Muscle layer of duodenum (tissue), 2 donors: ENCODE measurements around the gene ITFG1.

ENCODE experiments used
- H3K27ac ChIP-seq: one replicate; pipeline ENCODE4 v1.7.0; 2013; ENCODE audit warnings: mild to moderate bottlenecking, low read length
- H3K27me3 ChIP-seq: one replicate; pipeline ENCODE4 v1.7.0; 2013; ENCODE audit warnings: low read depth, mild to moderate bottlenecking, control low read depth, low read length
- H3K36me3 ChIP-seq, 2 donors: one replicate each; pipeline ENCODE4 v1.7.0; 2013; ENCODE audit warnings: low read length in 2 of 2, control low read depth in 1 of 2, mild to moderate bottlenecking in 1 of 2; ENCODE audit not compliant: insufficient read depth in 2 of 2, control insufficient read depth in 1 of 2
- H3K4me1 ChIP-seq, 2 donors: one replicate each; pipeline ENCODE4 v1.7.0; 2013; ENCODE audit warnings: low read length in 2 of 2, mild to moderate bottlenecking in 2 of 2, control low read depth in 1 of 2, moderate library complexity in 1 of 2; ENCODE audit not compliant: insufficient read depth in 2 of 2, control insufficient read depth in 1 of 2
- H3K4me3 ChIP-seq, 2 donors: one replicate each; pipeline ENCODE4 v1.7.0; 2013; ENCODE audit warnings: low read length in 2 of 2, low read depth in 1 of 2, mild to moderate bottlenecking in 1 of 2
- H3K9me3 ChIP-seq, 2 donors: one replicate each; pipeline ENCODE4 v1.7.0; 2013; ENCODE audit warnings: low read length in 2 of 2, control low read depth in 1 of 2, mild to moderate bottlenecking in 1 of 2; ENCODE audit not compliant: control insufficient read depth in 1 of 2
- donor health status: healthy.

ITFG1 gene

GRCh38 chr16:47317465-47318240 is 143.2 kb downstream of the ITFG1 start:
- Histone ChIP-seq H3K36me3 (peaks cover 0 to 3% of the 10 kb centered on the region in 2 donors), H3K9me3 (no peaks in the 10 kb centered on the region), H3K4me3 (no peak overlapping the region), H3K27ac (no peak overlapping the region), H3K4me1 (no peaks in the 10 kb centered on the region), H3K27me3 (no peaks in the 10 kb centered on the region)

- H3K36me3 ChIP-seq: peaks cover 0 to 3% of the 10 kb centered on the region in 2 donors
- H3K9me3 ChIP-seq: no peaks in the 10 kb centered on the region
- no peaks in the 10 kb centered on the region for H3K4me1 ChIP-seq
- no peaks in the 10 kb centered on the region for H3K27me3 ChIP-seq
- H3K27ac ChIP-seq: no peak overlapping the region
- H3K4me3 ChIP-seq: no peak overlapping the region
Observed at GRCh38 chr16:47316442-47317015, 144.3 kb downstream of the ITFG1 start.

- no peaks in the 10 kb centered on the region for H3K9me3 ChIP-seq
- H3K4me1 ChIP-seq: no peaks in the 10 kb centered on the region
- no peak overlapping the region for H3K4me3 ChIP-seq
- peaks cover 0 to 6% of the 10 kb centered on the region in 2 donors for H3K36me3 ChIP-seq
- H3K27me3 ChIP-seq: no peaks in the 10 kb centered on the region
- H3K27ac ChIP-seq: no peak overlapping the region
Observed at GRCh38 chr16:47311738-47312505, 148.9 kb downstream of the ITFG1 start.

- H3K4me1 ChIP-seq: no peaks in the 10 kb centered on the region
- H3K4me3 ChIP-seq: no peak overlapping the region
- no peaks in the 10 kb centered on the region for H3K27me3 ChIP-seq
- H3K36me3 ChIP-seq: peaks cover 0 to 6% of the 10 kb centered on the region in 2 donors
- no peak overlapping the region for H3K27ac ChIP-seq
- H3K9me3 ChIP-seq: no peaks in the 10 kb centered on the region
Observed at GRCh38 chr16:47310792-47311211, 150.1 kb downstream of the ITFG1 start.

GRCh38 chr16:47309581-47310312 is 151.1 kb downstream of the ITFG1 start:
- Histone ChIP-seq H3K9me3 (no peaks in the 10 kb centered on the region), H3K27me3 (no peaks in the 10 kb centered on the region), H3K27ac (no peak overlapping the region), H3K4me1 (no peaks in the 10 kb centered on the region), H3K36me3 (peaks cover 0 to 6% of the 10 kb centered on the region in 2 donors), H3K4me3 (no peak overlapping the region)

GRCh38 chr16:47308601-47309000 is 152.3 kb downstream of the ITFG1 start:
- Histone ChIP-seq H3K27ac (no peak overlapping the region), H3K4me1 (no peaks in the 10 kb centered on the region), H3K36me3 (peaks cover 0 to 6% of the 10 kb centered on the region in 2 donors), H3K4me3 (no peak overlapping the region), H3K27me3 (no peaks in the 10 kb centered on the region), H3K9me3 (no peaks in the 10 kb centered on the region)

GRCh38 chr16:47304563-47304962 is 156.3 kb downstream of the ITFG1 start:
- H3K4me3 ChIP-seq: no peak overlapping the region

GRCh38 chr16:47299587-47299986 is 161.3 kb downstream of the ITFG1 start:
- H3K9me3 ChIP-seq: no peaks in the 10 kb centered on the region
- H3K27ac ChIP-seq: no peak overlapping the region
- no peaks in the 10 kb centered on the region for H3K27me3 ChIP-seq
- H3K36me3 ChIP-seq: peaks cover 4 to 17% of the 10 kb centered on the region in 2 donors
- H3K4me3 ChIP-seq: no peak overlapping the region
- H3K4me1 ChIP-seq: no peaks in the 10 kb centered on the region

More at GRCh38 chr16:47304563-47304962, 156.3 kb downstream of the ITFG1 start:
- H3K27me3 ChIP-seq: no peaks in the 10 kb centered on the region
- no peak overlapping the region for H3K27ac ChIP-seq
- H3K36me3 ChIP-seq: peaks cover 4 to 6% of the 10 kb centered on the region in 2 donors
- H3K4me1 ChIP-seq: no peaks in the 10 kb centered on the region
- H3K9me3 ChIP-seq: no peaks in the 10 kb centered on the region

GRCh38 chr16:47284999-47285398 is 175.9 kb downstream of the ITFG1 start:
- no peaks in the 10 kb centered on the region for H3K27me3 ChIP-seq
- no peak overlapping the region for H3K4me3 ChIP-seq
- no peaks in the 10 kb centered on the region for H3K4me1 ChIP-seq
- peaks cover 6 to 14% of the 10 kb centered on the region in 2 donors for H3K9me3 ChIP-seq
- H3K27ac ChIP-seq: no peak overlapping the region
- peaks cover 4 to 23% of the 10 kb centered on the region in 2 donors for H3K36me3 ChIP-seq

GRCh38 chr16:47278306-47278970 is 182.4 kb downstream of the ITFG1 start:
- Histone ChIP-seq H3K27me3 (no peaks in the 10 kb centered on the region), H3K27ac (no peak overlapping the region), H3K4me3 (no peak overlapping the region), H3K4me1 (no peaks in the 10 kb centered on the region), H3K36me3 (peaks cover 0 to 4% of the 10 kb centered on the region in 2 donors), H3K9me3 (peaks cover 1 to 2% of the 10 kb centered on the region in 2 donors)
